GM19023 (cell line): ENCODE measurements around the gene PERM1.
"Not testable (repeated sequence)": the region's sequence is repeated elsewhere in the genome, so short reads cannot be mapped to it uniquely, and the experiment has no call there.

ENCODE experiments used
- ATAC-seq: cut with Tn5 transposase; IDR thresholded peaks from one replicate; pipeline ENCODE4 v1.9.1; 2021; ENCODE audit warnings: mild to moderate bottlenecking, moderate library complexity; ENCODE audit not compliant: unreplicated experiment

Gene PERM1

GRCh38 chr1:998995-999724 lies 17.3 kb upstream of the PERM1 start:
- no peak for ATAC-seq

- no peak for ATAC-seq
These were observed 16.8 kb upstream of the PERM1 start for GRCh38 chr1:998745-998994.

- no peak for ATAC-seq
These were observed 16.3 kb upstream of the PERM1 start for GRCh38 chr1:997993-998744.

- no peak for ATAC-seq
These were observed 15.8 kb upstream of the PERM1 start for GRCh38 chr1:997713-997992.

GRCh38 chr1:996851-997712 lies 15.2 kb upstream of the PERM1 start:
- no peak for ATAC-seq

- no peak for ATAC-seq
These were observed 14.1 kb upstream of the PERM1 start for GRCh38 chr1:995665-996633.

GRCh38 chr1:994546-994945 lies 12.7 kb upstream of the PERM1 start:
- not testable (repeated sequence) for ATAC-seq

- no peak for ATAC-seq
These were observed 11.6 kb upstream of the PERM1 start for GRCh38 chr1:993379-993995.

GRCh38 chr1:992362-992761 lies 10.5 kb upstream of the PERM1 start:
- no peak for ATAC-seq

- no peak for ATAC-seq
These were observed 10.0 kb upstream of the PERM1 start for GRCh38 chr1:991895-992294.

- ATAC-seq = not testable (repeated sequence)
These were observed 9.4 kb upstream of the PERM1 start for GRCh38 chr1:991275-991674.

GRCh38 chr1:988061-988460 lies 6.2 kb upstream of the PERM1 start:
- ATAC-seq = not testable (repeated sequence)

- ATAC-seq = no peak
These were observed 3.2 kb upstream of the PERM1 start for GRCh38 chr1:985126-985525.

GRCh38 chr1:984476-984814 lies 2.6 kb upstream of the PERM1 start:
- no peak for ATAC-seq

GRCh38 chr1:983798-984475 lies 2.0 kb upstream of the PERM1 start:
- no peak for ATAC-seq

- no peak for ATAC-seq
These were observed 1.0 kb upstream of the PERM1 start for GRCh38 chr1:982765-983436.

GRCh38 chr1:981491-981954 lies 370 bp downstream of the PERM1 start:
- no peak for ATAC-seq

- no peak for ATAC-seq
These were observed 1.1 kb downstream of the PERM1 start for GRCh38 chr1:980602-981395.
